Spleen (tissue), 11 donors: ENCODE measurements around the gene TXNL1. TPM values are rescaled to one million over a fixed set of nuclear protein-coding genes. Genes with fewer than 3 reads are reported as not detected.
A peak's percentile ranks its signal among the peaks of the same experiment; 100 is the strongest.

Experiments
- DNase-seq: peaks from one replicate; pipeline ENCODE4 v3.0.0-alpha.2; 2020
- H3K27ac ChIP-seq, 8 donors: fragments of 200-600 bp; sonication (generic) in 7 of 8; 1 replicate in 4 of 8; 2 replicates in 4 of 8; pipeline versions ENCODE4 v1.5.0 to v1.8.0; 2016 to 2021; ENCODE audit warnings: inconsistent platforms in 4 of 8, mild to moderate bottlenecking in 4 of 8, moderate library complexity in 1 of 8
- H3K27me3 ChIP-seq, 7 donors: fragments of 200-600 bp; sonication (generic) in 6 of 7; replicated peaks in 1 of 7; 1 replicate in 4 of 7; 2 replicates in 3 of 7; pipeline versions ENCODE4 v1.5.0 to v1.8.0; 2016 to 2021; ENCODE audit warnings: inconsistent platforms in 3 of 7, mild to moderate bottlenecking in 1 of 7
- H3K36me3 ChIP-seq, 6 donors: fragments of 200-600 bp; sonication (generic) in 5 of 6; 1 replicate in 4 of 6; 2 replicates in 2 of 6; pipeline versions ENCODE4 v1.5.0 to v1.8.0; 2016 to 2021; ENCODE audit warnings: inconsistent platforms in 2 of 6
- H3K4me1 ChIP-seq, 6 donors: fragments of 200-600 bp; sonication (generic) in 5 of 6; 1 replicate in 3 of 6; 2 replicates in 3 of 6; pipeline versions ENCODE4 v1.5.0 to v1.8.0; 2016 to 2021; ENCODE audit warnings: inconsistent platforms in 3 of 6
- H3K4me3 ChIP-seq, 8 donors: fragments of 200-600 bp; sonication (generic) in 7 of 8; 1 replicate in 4 of 8; 2 replicates in 4 of 8; pipeline versions ENCODE4 v1.5.0 to v1.8.0; 2016 to 2021; ENCODE audit warnings: inconsistent platforms in 4 of 8, mild to moderate bottlenecking in 4 of 8, moderate library complexity in 2 of 8
- H3K9me3 ChIP-seq, 8 donors: fragments of 200-600 bp; sonication (generic) in 7 of 8; 1 replicate in 4 of 8; 2 replicates in 4 of 8; pipeline versions ENCODE4 v1.5.0 to v1.8.0; 2016 to 2021; ENCODE audit warnings: inconsistent platforms in 4 of 8
- POLR2A ChIP-seq, 3 donors: fragments of 450-650 bp; IDR thresholded peaks; one replicate each; pipeline ENCODE4 v1.5.1; 2017; ENCODE audit warnings: antibody characterized with exemption in 3 of 3, mild to moderate bottlenecking in 1 of 3
- POLR2AphosphoS5 ChIP-seq, 3 donors: sonication (generic); formaldehyde crosslinking; IDR thresholded peaks; one replicate each; pipeline ENCODE4 v1.5.1; 2017; ENCODE audit warnings: antibody characterized with exemption in 3 of 3
- WGBS, 5 donors: extraction: QIAGEN DNeasy Blood & Tissue Kit in 3 of 5; methylation state at CpG; one replicate each; pipeline versions ENCODE4 v1.1.5 to v1.1.7; 2013 to 2018; 5-methylcytosine and 5-hydroxymethylcytosine counted together
- intact Hi-C: fragments of 100-400 bp; cut with DNase I; formaldehyde crosslinking; loops from one replicate; pipeline ENCODE4 v1.15.0; 2023; ENCODE audit warnings: low total_unique reads
- polyA plus RNA-seq, 3 donors: library from polyadenylated mRNA; stranded (reverse); fragments of 200-250 nt; gene quantifications; one replicate each; pipeline ENCODE4 v1.2.1, GENCODE V29; 2013
- total RNA-seq, 7 donors: library from RNA; depleted of rRNA in 3 of 7; stranded (reverse); fragments of >200 nt in 3 of 7; fragmentation: NEBNext Ultra II Directional in 4 of 7; extraction: Animal tissue kit (Norgen Biotek cat#: 25700) in 4 of 7; gene quantifications; one replicate each; pipeline versions ENCODE4 v1.1.0 to v1.2.1, GENCODE V29; 2016 to 2021
- TF ChIP-seq, protein P1 (sequence below), 11 experiments: fragments of 200-600 bp in 7 of 11; fragments of 450-650 bp in 4 of 11; sonication (generic) in 4 of 11; IDR thresholded peaks in 8 of 11; conservative IDR thresholded peaks in 3 of 11; 1 replicate in 7 of 11; 2 replicates in 4 of 11; pipeline versions ENCODE4 v1.4.0 to v1.8.0; 2016 to 2021; ENCODE audit warnings: antibody characterized with exemption in 11 of 11, inconsistent platforms in 4 of 11, mild to moderate bottlenecking in 1 of 11
- donor health status: healthy with polysubstance abuse.
- donor health status: DM: no; HTN: no; CAD: no; lungs with moderate emphysema.
- donor health status: DM: no; HTN: no; CAD: no.
- donor health status: Bipolar disorder and iron deficiency.
- donor health status: healthy.
- donor health status: DM: no; HTN: no; CAD: no.
- donor health status: DM: yes; HTN: yes; CAD: no.

Gene TXNL1
- total and polyA plus RNA-seq, 10 donors = 35.5 to 61.0 (median 47.2) TPM

DNA sequence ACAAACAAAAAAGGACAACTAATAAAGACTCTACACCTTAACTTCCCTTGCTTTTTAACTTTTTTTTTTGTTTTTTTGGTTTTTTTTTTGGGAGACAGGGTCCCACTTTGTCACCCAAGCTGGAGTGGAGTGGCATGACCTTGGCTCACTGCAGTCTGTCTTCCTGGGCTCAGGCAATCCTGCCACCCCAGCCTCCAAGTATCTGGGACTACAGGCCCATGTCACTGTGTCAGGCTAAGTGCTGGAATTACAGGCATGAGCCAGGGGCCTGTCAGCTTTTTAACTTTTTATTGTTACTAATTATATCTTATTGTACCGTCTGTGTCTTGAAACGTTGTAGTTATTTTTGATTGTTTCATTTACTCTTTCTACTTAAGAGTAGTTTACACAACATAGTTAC, 38.2 kb upstream of the TXNL1 start:
- H3K4me1 ChIP-seq = no peaks in the 10 kb centered on the region
- H3K27me3 ChIP-seq = no peaks in the 10 kb centered on the region
- H3K27ac ChIP-seq = no peak overlapping the region
- 70 to 85% (median 77%) methylated on average over 2 of the region's 2 CpGs for WGBS, 5 donors
- TF ChIP-seq POLR2A (IDR thresholded peaks at IDR 0.05) (no peak), POLR2AphosphoS5 (IDR thresholded peaks at IDR 0.05) (no peak)
- TF ChIP-seq, protein P1, sequence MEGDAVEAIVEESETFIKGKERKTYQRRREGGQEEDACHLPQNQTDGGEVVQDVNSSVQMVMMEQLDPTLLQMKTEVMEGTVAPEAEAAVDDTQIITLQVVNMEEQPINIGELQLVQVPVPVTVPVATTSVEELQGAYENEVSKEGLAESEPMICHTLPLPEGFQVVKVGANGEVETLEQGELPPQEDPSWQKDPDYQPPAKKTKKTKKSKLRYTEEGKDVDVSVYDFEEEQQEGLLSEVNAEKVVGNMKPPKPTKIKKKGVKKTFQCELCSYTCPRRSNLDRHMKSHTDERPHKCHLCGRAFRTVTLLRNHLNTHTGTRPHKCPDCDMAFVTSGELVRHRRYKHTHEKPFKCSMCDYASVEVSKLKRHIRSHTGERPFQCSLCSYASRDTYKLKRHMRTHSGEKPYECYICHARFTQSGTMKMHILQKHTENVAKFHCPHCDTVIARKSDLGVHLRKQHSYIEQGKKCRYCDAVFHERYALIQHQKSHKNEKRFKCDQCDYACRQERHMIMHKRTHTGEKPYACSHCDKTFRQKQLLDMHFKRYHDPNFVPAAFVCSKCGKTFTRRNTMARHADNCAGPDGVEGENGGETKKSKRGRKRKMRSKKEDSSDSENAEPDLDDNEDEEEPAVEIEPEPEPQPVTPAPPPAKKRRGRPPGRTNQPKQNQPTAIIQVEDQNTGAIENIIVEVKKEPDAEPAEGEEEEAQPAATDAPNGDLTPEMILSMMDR (IDR thresholded peaks at IDR 0.05 in 8 of 11, conservative IDR thresholded peaks at IDR 0.05 in 3 of 11) = no peak
- peaks cover 0 to 46% (median 6%) of the 10 kb centered on the region in 6 donors for H3K36me3 ChIP-seq
- no peak overlapping the region for H3K4me3 ChIP-seq
- peaks cover 0 to 9% (median 0%) of the 10 kb centered on the region in 8 donors for H3K9me3 ChIP-seq
- no peak for DNase-seq
- intact Hi-C loops = no loop called here

DNA sequence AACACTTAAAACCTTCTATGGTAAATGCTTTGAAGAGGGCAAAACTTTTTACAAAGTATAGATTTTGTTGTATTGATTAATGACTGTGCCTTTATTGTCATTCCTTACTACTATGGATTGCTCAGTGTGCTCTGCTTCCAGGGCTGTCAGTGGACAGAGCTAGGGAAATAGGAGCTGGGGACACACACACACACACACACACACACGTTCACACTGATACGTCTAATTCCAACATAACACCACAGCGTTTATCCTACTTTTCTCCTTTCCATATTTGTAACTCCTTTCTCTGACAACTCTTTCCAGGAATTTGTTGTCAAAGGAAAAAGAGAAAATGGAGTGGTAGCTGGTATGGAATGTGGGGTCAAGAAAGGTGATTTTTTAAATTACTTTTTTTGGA, 34.6 kb upstream of the TXNL1 start:
- intact Hi-C loops = no loop called here
- no peaks in the 10 kb centered on the region for H3K27me3 ChIP-seq
- H3K36me3 ChIP-seq = peaks cover 0 to 35% (median 6%) of the 10 kb centered on the region in 6 donors
- H3K9me3 ChIP-seq = peaks cover 0 to 6% (median 0%) of the 10 kb centered on the region in 8 donors
- H3K4me1 ChIP-seq = peaks cover 0 to 13% (median 3%) of the 10 kb centered on the region in 6 donors
- H3K4me3 ChIP-seq = no peak overlapping the region
- WGBS, 5 donors = 73 to 83% (median 78%) methylated on average over 3 of the region's 3 CpGs
- DNase-seq = no peak
- no peak overlapping the region for H3K27ac ChIP-seq
- TF ChIP-seq POLR2A (IDR thresholded peaks at IDR 0.05) (no peak), POLR2AphosphoS5 (IDR thresholded peaks at IDR 0.05) (no peak)
- TF ChIP-seq, protein P1 (IDR thresholded peaks at IDR 0.05 in 8 of 11, conservative IDR thresholded peaks at IDR 0.05 in 3 of 11) = no peak

DNA sequence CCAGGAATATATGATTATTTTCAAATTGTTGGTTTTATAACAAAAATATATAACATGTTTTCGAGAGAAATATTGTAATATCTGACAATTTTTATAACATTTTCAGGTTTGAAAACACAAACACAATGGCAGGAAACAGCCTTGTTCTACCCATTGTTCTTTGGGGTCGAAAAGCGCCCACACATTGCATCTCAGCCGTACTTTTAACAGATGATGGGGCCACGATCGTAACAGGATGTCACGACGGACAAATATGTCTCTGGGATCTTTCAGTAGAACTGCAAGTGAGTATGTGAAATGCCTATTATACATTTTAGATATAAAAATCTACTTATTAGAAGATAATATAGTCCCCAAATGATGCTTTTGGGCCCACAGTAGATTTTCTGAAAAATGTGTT, 34.0 kb upstream of the TXNL1 start:
- DNase-seq = no peak
- Histone ChIP-seq H3K9me3 (peaks cover 0 to under 1% (median 0%) of the 10 kb centered on the region in 8 donors), H3K27me3 (no peaks in the 10 kb centered on the region), H3K36me3 (peaks cover 0 to 35% (median 6%) of the 10 kb centered on the region in 6 donors), H3K4me3 (no peak overlapping the region), H3K27ac (no peak overlapping the region), H3K4me1 (peaks cover 0 to 13% (median 3%) of the 10 kb centered on the region in 6 donors)
- intact Hi-C loops = no loop called here
- TF ChIP-seq, protein P1 (IDR thresholded peaks at IDR 0.05 in 8 of 11, conservative IDR thresholded peaks at IDR 0.05 in 3 of 11) = no peak
- no peak for TF ChIP-seq POLR2A (IDR thresholded peaks at IDR 0.05)
- no peak for TF ChIP-seq POLR2AphosphoS5 (IDR thresholded peaks at IDR 0.05)
- 66 to 77% (median 75%) methylated on average over 8 of the region's 8 CpGs for WGBS, 5 donors

DNA sequence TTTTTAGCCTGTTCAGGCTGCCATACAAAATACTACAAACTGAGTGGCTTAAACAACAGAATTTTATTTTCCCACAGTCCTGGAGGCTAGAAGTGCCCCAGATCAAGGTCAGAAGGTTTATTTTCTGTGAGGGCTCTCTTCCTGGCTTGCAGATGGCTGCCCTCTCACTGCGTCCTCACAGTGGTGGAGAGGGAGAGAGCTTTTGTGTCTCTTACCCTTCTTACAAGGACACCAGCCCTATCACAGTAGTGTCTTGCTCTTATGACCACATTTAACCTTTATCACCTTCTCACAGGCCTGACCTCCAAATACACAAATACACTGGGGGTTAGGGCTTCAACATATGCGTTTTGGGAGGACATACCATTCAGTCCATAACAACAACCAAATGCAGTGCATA, 24.5 kb upstream of the TXNL1 start:
- 69 to 86% (median 74%) methylated on average over 2 of the region's 2 CpGs for WGBS, 5 donors
- Histone ChIP-seq H3K9me3 (no peaks in the 10 kb centered on the region), H3K27ac (peak overlapping the region in 1 of 8 donors; percentile 31), H3K36me3 (peaks cover 0 to 6% (median 0%) of the 10 kb centered on the region in 6 donors), H3K4me3 (no peak overlapping the region), H3K27me3 (no peaks in the 10 kb centered on the region), H3K4me1 (peaks cover 0 to 22% (median 0%) of the 10 kb centered on the region in 6 donors)
- TF ChIP-seq POLR2A (IDR thresholded peaks at IDR 0.05) = no peak
- TF ChIP-seq POLR2AphosphoS5 (IDR thresholded peaks at IDR 0.05) = no peak
- TF ChIP-seq, protein P1 (IDR thresholded peaks at IDR 0.05 in 8 of 11, conservative IDR thresholded peaks at IDR 0.05 in 3 of 11) = no peak
- DNase-seq = no peak
- intact Hi-C loops = no loop called here
